ENCODE data around the gene ROBO4. TPM values are rescaled to one million over a fixed set of nuclear protein-coding genes. Genes with fewer than 3 reads are reported as not detected.

Gene ROBO4
- total RNA-seq, 2 donors from 2014 or later = 4.3 to 4.8 TPM

- DNase-seq (peak; percentile 41 to 54), ATAC-seq (no peak)
- intact Hi-C loops (cut with DNase I, micrococcal nuclease) = no loop called here
Observed at GRCh38 chr11:124920870-124921609, 23.4 kb upstream of the ROBO4 start.

- ATAC-seq (no peak), DNase-seq (no peak)
- intact Hi-C loops (cut with DNase I, micrococcal nuclease) = no loop called here
Observed at GRCh38 chr11:124920356-124920755, 22.7 kb upstream of the ROBO4 start.

- DNase-seq (no peak), ATAC-seq (no peak)
- intact Hi-C loops (cut with DNase I, micrococcal nuclease) = no loop called here
Observed at GRCh38 chr11:124919898-124920297, 22.2 kb upstream of the ROBO4 start.

- ATAC-seq (no peak), DNase-seq (no peak)
- intact Hi-C loops (cut with DNase I, micrococcal nuclease) = no loop called here
Observed at GRCh38 chr11:124918950-124919349, 21.3 kb upstream of the ROBO4 start, which contains the start of gene HEPN1. TSS of gene HEPN1 (plus strand) at chr11:124919250.

GRCh38 chr11:124917115-124917637 lies 19.5 kb upstream of the ROBO4 start:
- ATAC-seq (no peak), DNase-seq (no peak)
- intact Hi-C loops (cut with DNase I, micrococcal nuclease) = no loop called here

- intact Hi-C loops (cut with DNase I, micrococcal nuclease) = no loop called here
- no peak for ATAC-seq
- DNase-seq = no peak
Observed at GRCh38 chr11:124916370-124916710, 18.7 kb upstream of the ROBO4 start.

- no peak for DNase-seq
- ATAC-seq = no peak
- intact Hi-C loops (cut with DNase I, micrococcal nuclease) = no loop called here
Observed at GRCh38 chr11:124915541-124916369, 18.1 kb upstream of the ROBO4 start.

GRCh38 chr11:124902616-124903015 lies 5.0 kb upstream of the ROBO4 start:
- intact Hi-C loops (cut with DNase I, micrococcal nuclease) = no loop called here
- DNase-seq = no peak
- ATAC-seq = no peak

GRCh38 chr11:124900464-124900863 lies 2.8 kb upstream of the ROBO4 start:
- ATAC-seq (no peak), DNase-seq (no peak)
- intact Hi-C loops (cut with DNase I, micrococcal nuclease) = no loop called here

GRCh38 chr11:124899383-124900145 lies 1.9 kb upstream of the ROBO4 start:
- ATAC-seq (no peak), DNase-seq (no peak)
- intact Hi-C loops (cut with DNase I, micrococcal nuclease) = no loop called here

- intact Hi-C loops (cut with DNase I, micrococcal nuclease) = no loop called here
- ATAC-seq = no peak
- no peak for DNase-seq
Observed at GRCh38 chr11:124898711-124899110, 1.0 kb upstream of the ROBO4 start.

- intact Hi-C loops (cut with DNase I, micrococcal nuclease) = no loop called here
- DNase-seq (no peak), ATAC-seq (no peak)
Observed at GRCh38 chr11:124898263-124898680, 607 bp upstream of the ROBO4 start.

GRCh38 chr11:124896821-124897391 lies 759 bp downstream of the ROBO4 start:
- ATAC-seq (no peak), DNase-seq (no peak)
- intact Hi-C loops (cut with DNase I, micrococcal nuclease) = no loop called here

GRCh38 chr11:124896071-124896750 lies 1.5 kb downstream of the ROBO4 start:
- intact Hi-C loops (cut with DNase I, micrococcal nuclease) = no loop called here
- ATAC-seq (no peak), DNase-seq (no peak)

- DNase-seq (no peak), ATAC-seq (no peak)
- intact Hi-C loops (cut with DNase I, micrococcal nuclease) = no loop called here
Observed at GRCh38 chr11:124895471-124895971, 2.1 kb downstream of the ROBO4 start.

GRCh38 chr11:124894606-124895430 lies 2.8 kb downstream of the ROBO4 start:
- no peak for ATAC-seq
- no peak for DNase-seq
- intact Hi-C loops (cut with DNase I, micrococcal nuclease) = no loop called here

GRCh38 chr11:124893781-124894401 lies 3.8 kb downstream of the ROBO4 start:
- intact Hi-C loops (cut with DNase I, micrococcal nuclease) = no loop called here
- DNase-seq (no peak), ATAC-seq (no peak)
